NCI-H2196 treated with DMSO at 0.1 percent for 48 hours (cell line): ENCODE data around the gene CCDC146.
"Not testable (repeated sequence)": the region's sequence is repeated elsewhere in the genome, so short reads cannot be mapped to it uniquely, and the experiment has no call there.

Source experiments
- DNase-seq: peaks from one replicate; lab custom pipeline; 2025; ENCODE audit not compliant: unreplicated experiment; lab: John Stamatoyannopoulos, UW

The CCDC146 gene

DNA sequence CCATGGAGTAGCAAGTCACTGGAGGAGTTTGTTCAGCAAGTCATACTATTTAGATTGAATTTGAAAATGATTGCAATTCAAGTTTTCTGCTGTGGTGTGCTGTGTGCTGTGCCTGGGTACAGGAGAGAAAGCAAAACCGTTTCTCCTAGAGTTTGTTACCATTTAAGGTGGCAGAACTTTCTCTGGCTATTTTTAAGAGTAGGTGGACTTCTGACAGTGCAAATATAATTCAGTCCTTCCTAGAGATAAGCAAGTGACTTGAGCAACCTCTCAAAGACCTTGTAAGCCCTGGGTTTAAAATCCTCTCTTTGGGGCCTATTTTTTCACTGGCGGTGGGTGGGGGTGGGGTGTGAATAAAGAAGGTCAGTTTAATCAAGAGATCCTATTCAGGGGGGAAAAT, 120.1 kb downstream of the CCDC146 start:
- DNase-seq, result no peak

DNA sequence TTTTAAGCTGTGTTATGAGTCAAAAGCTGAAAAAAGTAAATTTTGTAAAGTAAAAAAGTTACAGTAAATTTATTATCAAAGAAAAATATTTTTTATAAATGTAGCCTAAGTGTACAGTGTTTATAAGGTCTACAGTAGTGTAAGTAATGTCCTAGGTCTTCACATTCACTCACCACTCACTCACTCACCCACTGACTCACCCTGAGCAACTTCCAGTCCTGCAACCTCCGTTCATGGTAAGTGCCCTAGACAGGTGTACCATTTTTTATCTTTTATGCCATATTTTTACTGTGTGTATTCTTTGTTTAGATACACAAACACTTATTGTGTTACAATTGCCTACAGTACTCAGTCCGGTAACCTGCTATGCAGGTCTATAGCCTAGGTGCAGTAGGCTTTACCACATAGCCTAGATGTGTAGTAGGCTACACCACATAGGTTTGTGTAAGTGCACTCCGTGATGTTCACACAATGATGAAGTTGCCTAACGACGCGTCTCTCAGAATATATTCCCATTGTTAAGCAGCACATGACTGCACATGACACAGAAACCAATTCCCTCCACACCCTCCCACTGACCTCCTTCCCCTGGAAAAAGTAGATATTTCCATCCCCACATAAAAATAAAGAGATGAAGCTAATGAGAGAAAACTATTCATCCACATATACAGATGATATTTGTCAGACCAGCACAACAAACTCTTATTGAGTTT, 122.0 kb downstream of the CCDC146 start:
- no peak for DNase-seq

GRCh38 chr7:77245015-77245755, 122.8 kb downstream of the CCDC146 start:
- no peak for DNase-seq

DNA sequence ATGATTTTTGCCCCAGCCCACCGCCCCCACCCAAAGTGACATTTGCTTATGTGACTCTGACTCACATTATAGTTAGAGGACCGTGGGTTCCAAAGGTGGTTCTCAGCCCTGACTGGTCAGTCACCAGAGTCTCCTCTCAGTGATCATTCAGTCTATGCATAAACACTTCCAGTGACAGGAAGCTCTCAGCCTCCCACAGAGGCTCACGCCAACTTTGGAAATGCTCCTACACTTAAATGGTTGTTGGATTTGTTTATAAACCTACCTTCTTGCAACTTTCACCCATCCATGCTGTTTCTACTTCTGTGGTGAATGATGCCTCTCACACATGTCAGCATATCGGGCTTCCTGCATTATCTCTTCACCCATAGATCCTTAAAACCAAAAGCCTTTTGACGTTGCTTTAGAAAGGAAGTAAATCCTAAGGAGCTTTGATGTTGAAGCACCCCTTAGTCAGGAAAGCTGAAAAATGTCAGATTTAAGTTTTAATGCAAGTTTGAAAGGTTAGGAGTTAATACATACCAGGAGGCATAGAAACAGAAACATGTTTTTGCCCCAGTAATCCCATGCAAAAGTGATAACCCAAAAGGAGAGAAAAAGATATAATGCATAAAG, 123.7 kb downstream of the CCDC146 start:
- no peak for DNase-seq

DNA sequence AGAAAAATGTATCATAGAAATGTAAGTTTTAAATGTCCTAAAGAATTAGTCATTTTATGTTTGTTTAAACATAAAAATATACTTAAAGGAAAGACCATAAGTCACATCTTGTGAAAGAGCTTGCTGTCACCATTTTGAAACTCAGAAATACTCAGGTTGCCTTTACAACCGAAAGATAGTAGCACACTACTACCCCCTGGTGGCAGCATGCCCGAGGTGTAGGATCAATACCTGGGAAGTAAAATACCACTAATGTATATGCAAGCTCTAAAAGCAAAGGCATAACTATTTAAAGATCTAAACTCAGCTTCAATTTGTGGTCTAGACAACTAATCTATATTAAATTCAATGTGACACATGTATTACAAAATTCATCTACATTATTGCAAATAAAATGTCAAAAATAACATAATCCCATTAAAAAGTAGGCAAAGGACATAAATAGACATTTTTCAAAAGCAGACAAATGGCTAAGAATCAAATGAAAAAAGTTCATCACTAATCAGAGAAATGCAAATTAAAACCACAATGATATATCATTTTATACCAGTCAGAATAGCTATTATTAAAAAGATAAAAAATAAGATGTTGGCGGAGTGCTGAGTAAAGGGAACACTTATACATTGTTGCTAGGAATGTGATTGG, 124.9 kb downstream of the CCDC146 start:
- DNase-seq, result peak; percentile 10

- DNase-seq, result no peak
Measured at GRCh38 chr7:77248154-77248553, 125.7 kb downstream of the CCDC146 start.

- DNase-seq, result no peak
Measured at GRCh38 chr7:77252506-77252905, 130.1 kb downstream of the CCDC146 start.

DNA sequence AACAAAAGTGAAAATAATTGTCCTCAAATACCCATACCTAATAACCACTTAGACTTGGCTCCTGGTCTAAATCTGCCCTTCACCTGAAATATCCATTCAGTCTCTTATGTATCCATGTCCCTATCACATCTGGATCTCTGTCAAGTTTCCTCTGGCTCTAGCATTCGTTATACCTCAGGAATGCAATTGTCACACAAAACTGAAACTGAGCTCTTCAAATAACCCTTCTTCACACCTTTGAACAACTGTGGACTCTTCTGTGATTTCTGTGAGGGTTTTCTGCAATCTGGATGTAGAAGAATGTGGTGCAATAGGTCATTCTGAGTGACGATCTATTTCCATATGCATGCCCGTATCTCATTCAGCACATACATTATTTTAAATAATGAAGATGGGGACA, 130.7 kb downstream of the CCDC146 start:
- DNase-seq, result no peak

GRCh38 chr7:77254429-77254828, 132.0 kb downstream of the CCDC146 start:
- no peak for DNase-seq

GRCh38 chr7:77254915-77255314, 132.5 kb downstream of the CCDC146 start:
- no peak for DNase-seq

DNA sequence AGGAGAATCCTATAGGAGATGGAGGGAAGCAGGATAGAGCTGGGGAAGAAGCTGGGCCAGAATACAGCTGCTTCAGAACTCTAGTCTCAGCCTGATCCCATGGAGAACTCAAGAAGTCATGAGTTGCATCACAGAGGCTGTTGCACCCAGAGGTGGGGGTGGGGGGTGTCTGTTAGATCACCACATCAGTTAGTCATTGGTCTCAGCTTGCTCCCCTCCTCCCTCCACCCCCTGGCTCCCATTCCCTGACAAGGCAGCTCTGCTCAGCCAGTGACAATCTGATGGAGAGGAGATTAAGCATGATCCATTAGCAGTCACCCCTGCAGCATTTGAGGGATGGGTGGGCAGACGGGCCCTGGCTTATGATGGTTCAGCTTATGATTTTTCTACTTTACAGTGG, 135.6 kb downstream of the CCDC146 start:
- no peak for DNase-seq

GRCh38 chr7:77258593-77258992, 136.2 kb downstream of the CCDC146 start:
- DNase-seq, result peak; percentile 52

DNA sequence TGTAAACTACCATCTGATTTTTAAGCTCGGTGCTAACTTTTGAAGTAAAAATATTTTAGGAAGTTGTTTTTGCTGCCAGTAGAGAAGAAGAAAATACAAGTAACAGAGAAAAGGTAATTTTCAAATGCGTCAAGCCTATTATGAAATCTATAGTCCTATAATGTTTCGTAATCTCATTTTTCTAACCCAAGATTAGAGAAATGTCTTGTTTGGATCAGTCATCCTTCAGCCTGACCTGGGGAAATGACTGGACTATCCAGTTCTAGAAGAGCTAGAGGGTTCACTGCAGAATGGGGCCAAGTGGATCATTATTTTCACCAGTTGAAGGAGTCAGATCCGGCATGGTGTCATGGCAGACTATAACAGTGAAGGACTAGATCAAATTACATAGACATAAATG, 139.9 kb downstream of the CCDC146 start:
- no peak for DNase-seq

GRCh38 chr7:77265666-77266065, 143.3 kb downstream of the CCDC146 start:
- no peak for DNase-seq

- no peak for DNase-seq
Measured at GRCh38 chr7:77266291-77266794, 143.9 kb downstream of the CCDC146 start.

- no peak for DNase-seq
Measured at GRCh38 chr7:77269360-77270093, 147.1 kb downstream of the CCDC146 start.

GRCh38 chr7:77270094-77270480, 147.7 kb downstream of the CCDC146 start:
- DNase-seq, result no peak

- DNase-seq, result no peak
Measured at GRCh38 chr7:77271766-77272165, 149.4 kb downstream of the CCDC146 start.

DNA sequence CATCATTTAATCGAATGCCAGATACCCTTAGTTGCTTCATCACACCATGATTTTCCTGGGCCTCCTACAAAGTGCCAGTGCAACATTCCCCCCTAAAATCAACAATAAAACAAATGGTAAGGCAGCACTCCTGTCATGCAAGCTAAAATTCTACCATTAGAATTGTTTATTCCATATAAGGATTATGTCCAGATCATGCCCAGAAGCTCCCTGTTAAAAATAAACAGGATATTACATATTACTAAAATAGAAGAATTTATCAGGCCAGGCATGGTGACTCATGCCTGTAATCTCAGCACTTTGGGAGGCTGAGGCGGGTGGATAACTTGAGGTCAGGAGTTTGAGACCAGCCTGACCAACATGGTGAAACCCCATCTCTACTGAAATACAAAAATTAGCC, 153.2 kb downstream of the CCDC146 start:
- not testable (repeated sequence) for DNase-seq

DNA sequence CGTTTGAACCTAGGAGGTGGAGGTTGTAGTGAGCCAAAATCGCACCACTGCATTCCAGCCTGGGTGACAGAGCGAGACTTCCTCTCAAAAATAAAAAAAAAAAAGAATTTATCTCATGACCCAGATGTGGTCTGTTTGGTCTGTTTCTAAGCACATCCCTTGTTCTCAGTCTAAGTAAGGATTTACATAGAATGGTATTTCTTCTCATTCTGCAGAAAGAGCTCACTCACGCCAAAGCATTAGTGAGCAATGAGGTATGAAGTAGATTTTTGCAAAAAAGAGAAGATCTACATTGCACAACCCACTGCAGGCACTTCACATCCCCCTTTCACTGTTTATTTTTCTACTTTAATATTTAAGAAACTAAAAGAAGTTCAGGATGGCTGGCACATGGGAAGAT, 153.7 kb downstream of the CCDC146 start:
- DNase-seq, result no peak
